GM19395 (cell line): ENCODE data around the gene FOXD2.

Experiments used
- ATAC-seq: cut with Tn5 transposase; IDR thresholded peaks from one replicate; pipeline ENCODE4 v1.9.1; 2021; ENCODE audit warnings: mild to moderate bottlenecking, moderate library complexity; ENCODE audit not compliant: unreplicated experiment

The FOXD2 gene

GRCh38 chr1:47459253-47459788 is 21.5 kb downstream of the FOXD2 start:
- no peak for ATAC-seq

DNA sequence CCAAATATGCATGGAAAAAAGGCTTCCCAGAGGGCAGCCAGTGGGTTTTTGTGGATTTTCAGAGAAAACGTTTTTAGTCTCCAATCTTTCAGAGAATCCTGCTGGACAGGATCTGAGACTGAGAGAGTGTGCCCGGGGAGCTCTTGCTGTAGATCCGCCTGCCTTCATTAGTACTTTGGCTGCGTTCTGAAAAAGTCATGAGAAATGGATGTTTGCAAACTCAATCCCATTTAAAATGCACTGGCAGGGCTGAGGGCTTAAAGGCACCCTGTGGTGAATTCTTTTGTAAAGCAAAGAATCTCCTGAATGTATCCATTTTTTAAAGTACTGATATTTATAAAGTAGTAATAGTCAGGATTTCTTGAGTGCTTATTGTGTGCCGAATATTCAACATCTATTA is 22.2 kb downstream of the FOXD2 start:
- ATAC-seq: no peak

DNA sequence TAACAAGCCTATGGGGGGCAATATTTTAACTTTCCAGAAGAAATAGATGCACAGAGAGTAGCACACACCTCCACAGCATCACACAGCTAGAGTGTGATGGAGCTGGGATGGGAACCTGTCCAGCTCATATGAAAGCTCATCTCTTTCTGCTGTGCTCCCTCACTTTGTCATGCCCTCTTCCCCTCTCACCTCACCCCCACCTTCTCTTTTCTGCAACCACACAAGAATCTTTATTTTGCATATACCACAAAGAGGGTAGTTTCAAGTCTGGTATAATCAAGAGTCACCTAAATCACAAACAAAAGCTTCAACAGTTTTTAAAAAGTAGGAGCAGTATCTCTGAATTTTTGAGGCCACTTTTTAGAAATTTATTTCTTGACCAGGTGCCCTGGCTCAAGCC is 22.6 kb downstream of the FOXD2 start:
- no peak for ATAC-seq

DNA sequence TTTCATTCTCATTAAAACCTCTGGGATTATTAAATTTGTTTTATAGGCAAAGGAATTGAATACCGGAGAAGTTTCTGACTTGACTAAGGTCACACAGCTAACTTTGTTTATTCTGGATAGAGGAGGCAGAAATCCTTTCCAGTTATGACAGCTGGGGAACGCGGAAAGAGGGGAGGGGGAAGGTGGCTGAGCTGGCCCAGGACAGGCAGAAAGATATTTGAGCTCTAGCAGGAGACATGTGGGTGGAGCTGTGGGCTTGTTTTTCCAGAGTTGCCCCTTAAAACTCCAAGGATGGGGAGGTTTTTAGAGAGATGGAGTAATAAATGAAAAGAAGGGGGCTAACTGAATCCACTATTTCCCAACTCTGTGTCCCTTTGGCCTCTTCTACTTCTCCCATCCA is 27.8 kb downstream of the FOXD2 start:
- ATAC-seq: no peak

GRCh38 chr1:47468709-47469389 is 31.0 kb downstream of the FOXD2 start:
- ATAC-seq: no peak

GRCh38 chr1:47469390-47469759 is 31.5 kb downstream of the FOXD2 start:
- ATAC-seq: no peak

- ATAC-seq: no peak
Observed at GRCh38 chr1:47469910-47470309, 32.1 kb downstream of the FOXD2 start.

- no peak for ATAC-seq
Observed at GRCh38 chr1:47471163-47471562, 33.3 kb downstream of the FOXD2 start.

GRCh38 chr1:47474278-47475193 is 36.7 kb downstream of the FOXD2 start:
- ATAC-seq: no peak

- no peak for ATAC-seq
Observed at GRCh38 chr1:47477595-47478080, 39.8 kb downstream of the FOXD2 start.

- no peak for ATAC-seq
Observed at GRCh38 chr1:47478090-47478489, 40.2 kb downstream of the FOXD2 start.

- ATAC-seq: no peak
Observed at GRCh38 chr1:47479664-47480063, 41.8 kb downstream of the FOXD2 start.

DNA sequence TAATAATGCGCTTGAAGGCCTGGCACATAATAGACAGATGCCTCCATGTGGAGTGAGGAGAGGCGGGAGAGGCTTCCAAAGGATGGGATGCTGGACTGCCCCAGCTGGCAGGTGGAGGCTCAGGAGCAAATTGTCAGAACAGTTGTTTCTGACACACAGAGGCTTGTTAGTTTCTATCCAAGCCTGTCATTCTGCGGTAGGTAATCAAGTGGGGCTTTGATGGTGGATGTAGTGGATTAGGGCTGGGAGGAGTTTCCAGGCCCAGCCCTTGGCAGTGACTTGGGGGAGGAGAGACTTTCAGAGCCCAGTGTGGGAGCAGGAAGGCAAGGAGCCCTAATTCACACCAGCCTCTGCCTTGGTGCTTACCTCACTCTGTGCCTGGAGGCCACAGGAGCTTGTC is 44.1 kb downstream of the FOXD2 start:
- no peak for ATAC-seq

- ATAC-seq: no peak
Observed at GRCh38 chr1:47482786-47483185, 44.9 kb downstream of the FOXD2 start.

DNA sequence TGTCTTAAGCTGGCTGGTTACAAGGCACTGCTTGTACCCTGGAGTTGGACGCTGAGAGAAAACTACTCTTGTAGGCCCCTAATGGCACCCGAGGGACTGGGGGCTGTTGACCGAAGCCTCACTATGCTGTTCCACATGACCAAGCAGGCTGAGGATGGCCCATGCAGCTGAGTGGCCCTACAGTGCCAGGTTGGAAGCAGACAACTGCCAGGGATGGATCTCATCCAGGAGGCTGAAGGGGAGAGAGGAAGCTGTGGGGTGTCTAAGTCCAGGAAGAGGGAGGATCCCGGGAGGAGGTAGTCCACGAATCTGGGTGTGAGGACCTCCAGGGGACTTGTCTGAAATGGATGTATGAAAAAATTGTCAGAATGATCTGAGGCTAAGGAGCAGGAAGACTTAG is 45.8 kb downstream of the FOXD2 start:
- ATAC-seq: no peak

- ATAC-seq: no peak
Observed at GRCh38 chr1:47485817-47486216, 48.0 kb downstream of the FOXD2 start.

GRCh38 chr1:47487332-47487731 is 49.5 kb downstream of the FOXD2 start:
- ATAC-seq: no peak

- no peak for ATAC-seq
Observed at GRCh38 chr1:47487850-47488450, 50.1 kb downstream of the FOXD2 start.
